Activated naive CD8-positive, alpha-beta T cell treated with anti-CD3 and anti-CD28 coated beads, Interleukin-2, amount 50 U/mL, for 24 hours (primary cell): ENCODE data around the gene CDC42EP1.
"Not testable (repeated sequence)": the region's sequence is repeated elsewhere in the genome, so short reads cannot be mapped to it uniquely, and the experiment has no call there.

Source experiments
- ATAC-seq: fragments of 150-1000 bp; cut with Tn5 transposase; one replicate; pipeline ENCODE4 v1.10.0; 2021
- DNase-seq: peaks from one replicate; pipeline ENCODE4 v3.0.0; 2021
- H3K27ac Mint-ChIP-seq: one replicate; pipeline ENCODE4 v1.8.0; 2021; ENCODE audit warnings: mild to moderate bottlenecking, mixed read lengths
- H3K27me3 Mint-ChIP-seq: one replicate; pipeline ENCODE4 v1.8.0; 2021; ENCODE audit warnings: mixed read lengths
- H3K36me3 Mint-ChIP-seq: one replicate; pipeline ENCODE4 v1.8.0; 2021; ENCODE audit warnings: low read depth, mixed read lengths
- H3K4me1 Mint-ChIP-seq: one replicate; pipeline ENCODE4 v1.8.0; 2021; ENCODE audit warnings: mixed read lengths
- H3K4me3 Mint-ChIP-seq: one replicate; pipeline ENCODE4 v1.8.0; 2021; ENCODE audit warnings: mild to moderate bottlenecking, moderate library complexity, mixed read lengths
- H3K9me3 Mint-ChIP-seq: one replicate; pipeline ENCODE4 v1.8.0; 2021; ENCODE audit warnings: mixed read lengths

Gene CDC42EP1

DNA sequence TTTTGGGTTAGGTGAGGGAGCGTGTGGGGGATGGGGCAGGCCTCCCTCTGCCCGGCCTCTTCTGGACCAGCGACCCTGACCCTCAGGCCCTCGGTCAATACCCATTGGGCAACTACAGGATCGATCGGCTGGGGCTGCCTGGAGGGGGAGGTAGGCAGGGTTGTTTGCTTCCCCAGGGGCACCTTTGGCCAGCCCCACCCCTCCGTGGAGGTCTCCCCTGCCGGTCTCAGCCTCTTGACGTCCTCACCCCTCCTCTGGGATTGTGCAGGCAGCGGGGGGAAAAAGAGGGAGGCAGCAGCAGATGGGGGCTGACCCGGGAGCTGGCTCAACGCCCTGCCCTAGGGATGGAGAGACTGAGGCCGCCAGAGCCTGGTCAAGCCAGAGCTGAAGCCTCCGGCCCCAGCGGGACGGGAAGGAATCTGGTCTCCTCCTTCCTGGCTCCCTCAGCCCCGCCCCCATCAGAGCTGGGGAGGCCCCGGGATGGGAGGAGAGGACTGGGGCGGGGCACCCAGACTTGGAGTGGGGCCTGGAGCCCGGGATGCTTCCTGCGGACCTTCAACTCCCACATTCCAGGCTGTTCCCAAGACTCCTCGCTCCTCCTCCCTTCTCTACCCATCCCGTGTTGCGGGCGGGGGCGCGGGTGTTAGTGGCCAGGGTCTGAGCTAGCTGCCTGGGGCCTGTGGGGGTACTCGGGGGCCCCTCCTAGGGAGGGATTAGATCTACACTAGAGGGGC, 14.4 kb upstream of the CDC42EP1 start:
- Mint-ChIP-seq H3K4me1 (peaks cover 21% of the 10 kb centered on the region), H3K9me3 (no peaks in the 10 kb centered on the region), H3K36me3 (no peaks in the 10 kb centered on the region), H3K27ac (no peak overlapping the region), H3K4me3 (no peak overlapping the region), H3K27me3 (peaks cover 18% of the 10 kb centered on the region)
- ATAC-seq (no peak), DNase-seq (no peak)

DNA sequence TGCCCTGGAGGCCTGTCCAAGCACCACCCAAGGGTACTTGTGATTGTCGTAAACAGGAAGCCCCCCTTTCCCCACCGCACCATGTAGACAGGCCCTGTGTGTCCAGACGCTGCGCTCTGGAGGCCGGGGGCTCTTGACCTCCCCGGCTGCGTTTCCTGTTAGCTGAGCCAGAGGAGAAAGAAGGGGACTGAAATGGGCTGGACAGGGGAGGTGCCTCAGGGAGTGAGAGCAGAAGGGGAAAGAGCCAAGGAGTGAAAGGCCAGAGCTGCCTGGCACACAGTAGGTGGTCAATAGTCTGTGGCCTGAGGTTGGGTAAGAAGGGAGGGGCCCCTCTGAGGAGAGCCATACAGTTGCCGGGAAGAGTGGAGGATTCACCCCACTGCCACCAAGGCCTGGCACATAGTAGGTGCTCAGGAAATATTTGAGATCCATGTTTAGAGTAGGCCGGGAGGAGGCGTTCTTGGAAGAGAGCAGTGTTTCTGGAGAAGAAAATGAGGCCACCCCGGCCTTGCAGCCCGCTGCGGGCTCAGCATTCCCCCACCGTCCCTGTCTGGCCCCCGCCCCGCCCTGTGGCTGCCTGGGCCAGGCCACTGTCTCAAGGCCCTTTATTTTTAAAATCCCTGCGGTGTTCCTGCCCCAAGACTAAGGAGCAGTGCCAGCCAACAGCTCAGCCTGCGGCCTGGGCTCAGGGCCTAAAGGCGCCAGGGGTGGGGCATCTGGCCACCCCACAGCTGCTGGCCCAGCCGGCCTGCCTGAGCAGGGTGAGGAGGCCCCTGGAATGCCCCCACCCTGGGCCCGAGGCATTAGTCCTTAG, 13.6 kb upstream of the CDC42EP1 start:
- DNase-seq (no peak), ATAC-seq (no peak)
- Mint-ChIP-seq H3K4me1 (peaks cover 15% of the 10 kb centered on the region), H3K4me3 (no peak overlapping the region), H3K36me3 (no peaks in the 10 kb centered on the region), H3K27ac (no peak overlapping the region), H3K9me3 (no peaks in the 10 kb centered on the region), H3K27me3 (peaks cover 17% of the 10 kb centered on the region)

DNA sequence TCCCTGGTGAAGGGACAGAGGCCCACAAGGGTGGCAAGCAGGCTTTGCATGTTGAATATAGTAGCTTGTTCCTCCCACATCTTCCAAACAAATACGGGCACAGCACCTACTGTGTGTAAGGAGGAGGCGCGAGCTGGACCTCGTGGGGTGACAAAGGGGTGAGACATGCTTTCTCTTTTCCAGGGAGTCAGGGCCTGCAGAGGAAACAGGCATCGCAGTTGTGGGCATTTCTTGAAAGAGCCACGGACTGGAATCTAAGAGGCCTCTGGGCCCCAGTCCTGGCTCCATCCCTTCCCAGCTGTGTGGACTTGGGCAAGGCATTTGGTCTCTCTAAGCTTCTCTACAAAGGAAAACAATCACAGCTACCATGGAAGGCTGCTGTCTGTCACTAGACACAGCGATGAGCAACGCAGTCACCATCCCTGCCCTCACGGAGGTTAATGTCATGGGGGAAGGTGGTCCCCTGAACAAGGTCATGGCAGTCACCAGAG, 13.0 kb upstream of the CDC42EP1 start:
- Mint-ChIP-seq H3K4me3 (no peak overlapping the region), H3K9me3 (no peaks in the 10 kb centered on the region), H3K4me1 (peaks cover 9% of the 10 kb centered on the region), H3K36me3 (no peaks in the 10 kb centered on the region), H3K27me3 (peaks cover 17% of the 10 kb centered on the region), H3K27ac (no peak overlapping the region)
- no peak for ATAC-seq
- no peak for DNase-seq

DNA sequence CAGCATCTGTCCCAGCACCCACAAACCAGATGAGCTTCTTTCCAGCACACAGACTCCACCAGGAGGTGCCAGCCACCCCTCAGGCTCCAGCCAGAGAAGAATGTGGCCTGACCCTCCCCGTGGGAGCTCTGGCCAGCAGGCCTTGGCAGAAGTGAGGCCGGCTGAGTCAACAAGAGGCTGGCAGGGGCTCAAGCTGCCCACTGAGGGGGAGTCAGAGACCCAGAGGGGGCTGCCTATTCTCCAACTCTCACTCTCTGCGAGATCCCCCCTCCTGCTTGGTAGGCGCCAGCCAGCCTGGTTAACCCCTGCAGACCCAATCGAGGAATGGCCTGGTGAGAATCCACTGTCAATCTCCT, 10.6 kb upstream of the CDC42EP1 start:
- Mint-ChIP-seq H3K4me1 (peaks cover 6% of the 10 kb centered on the region), H3K9me3 (no peaks in the 10 kb centered on the region), H3K36me3 (no peaks in the 10 kb centered on the region), H3K27ac (no peak overlapping the region), H3K4me3 (no peak overlapping the region), H3K27me3 (peaks cover 11% of the 10 kb centered on the region)
- DNase-seq (no peak), ATAC-seq (no peak)

DNA sequence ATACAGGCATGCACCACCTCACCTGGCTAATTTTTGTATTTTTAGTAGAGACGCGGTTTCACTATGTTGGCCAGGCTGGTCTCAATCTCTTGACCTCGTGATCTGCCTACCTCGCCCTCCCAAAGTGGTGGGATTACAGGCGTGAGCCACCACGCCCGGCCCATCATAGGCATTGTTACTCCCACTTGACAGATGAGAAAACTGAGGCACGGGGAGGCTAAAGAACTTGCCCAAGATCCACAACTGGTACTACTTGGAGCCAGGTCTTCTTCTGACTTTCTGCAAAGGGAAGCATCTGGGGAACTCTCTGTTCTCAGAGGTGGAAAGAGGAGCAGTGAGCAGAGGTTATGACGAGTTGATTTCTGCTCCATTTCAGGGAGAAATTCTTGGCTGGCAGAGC, 9.4 kb upstream of the CDC42EP1 start:
- not testable (repeated sequence) for H3K4me3 Mint-ChIP-seq, H3K9me3 Mint-ChIP-seq, DNase-seq, H3K36me3 Mint-ChIP-seq, ATAC-seq, H3K4me1 Mint-ChIP-seq, H3K27ac Mint-ChIP-seq
- H3K27me3 Mint-ChIP-seq, result peaks cover 12% of the 10 kb centered on the region

DNA sequence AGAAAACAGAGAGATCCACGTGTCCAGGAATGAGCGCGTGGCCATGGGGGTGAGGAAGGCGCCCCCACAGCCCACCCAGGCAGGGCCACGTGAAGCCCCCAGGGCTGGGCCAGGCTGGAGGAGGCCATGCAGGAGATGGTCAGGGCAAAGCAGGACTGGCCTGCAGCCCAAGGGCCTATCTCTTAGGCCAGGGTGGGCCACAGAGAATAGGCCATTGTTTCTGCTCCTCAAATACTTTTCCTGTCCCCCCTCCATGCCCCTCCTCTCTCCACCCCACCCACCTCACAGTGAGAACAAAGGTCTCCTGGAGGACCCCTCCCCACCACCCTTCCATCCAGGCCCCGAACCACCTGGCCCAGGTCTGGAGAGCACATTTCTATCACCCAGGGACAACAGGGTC, 8.3 kb upstream of the CDC42EP1 start:
- no peak overlapping the region for H3K27ac Mint-ChIP-seq
- no peak overlapping the region for H3K4me3 Mint-ChIP-seq
- H3K9me3 Mint-ChIP-seq, result no peaks in the 10 kb centered on the region
- peaks cover 17% of the 10 kb centered on the region for H3K27me3 Mint-ChIP-seq
- DNase-seq, result no peak
- no peak for ATAC-seq
- no peaks in the 10 kb centered on the region for H3K4me1 Mint-ChIP-seq
- H3K36me3 Mint-ChIP-seq, result no peaks in the 10 kb centered on the region

DNA sequence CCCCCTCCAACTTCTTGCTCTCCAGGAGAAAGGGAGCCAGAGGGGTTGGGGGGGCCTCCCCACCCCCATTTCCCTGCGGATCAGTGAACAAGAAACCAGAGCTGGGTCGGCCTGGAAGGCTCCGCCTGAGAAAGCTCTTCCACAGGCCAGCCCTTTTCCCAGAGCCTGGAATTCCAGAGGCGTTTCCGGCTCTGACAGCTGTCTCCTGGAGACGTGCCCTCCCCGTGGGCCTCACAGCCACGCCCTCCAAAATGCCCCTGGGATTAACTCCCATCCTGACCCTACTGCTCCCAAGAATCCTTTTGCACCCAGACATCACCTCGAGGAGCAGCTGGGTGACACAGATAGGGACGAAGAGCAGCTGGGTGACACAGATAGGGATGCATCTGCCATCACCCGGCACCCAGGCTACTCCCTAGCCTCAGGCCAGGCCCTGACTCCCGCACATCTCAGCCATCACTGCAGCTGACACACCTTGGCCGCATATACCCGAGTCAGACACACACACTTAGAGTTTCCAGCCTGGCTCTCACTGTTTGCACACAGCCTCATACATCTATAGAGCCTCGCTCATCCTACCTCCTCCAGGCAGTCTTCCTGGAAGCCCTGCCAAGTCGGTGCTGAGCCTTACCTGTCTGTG, 7.6 kb upstream of the CDC42EP1 start:
- Mint-ChIP-seq H3K36me3 (no peaks in the 10 kb centered on the region), H3K27ac (no peak overlapping the region), H3K4me1 (no peaks in the 10 kb centered on the region), H3K4me3 (no peak overlapping the region), H3K27me3 (peaks cover 20% of the 10 kb centered on the region), H3K9me3 (no peaks in the 10 kb centered on the region)
- no peak for DNase-seq
- ATAC-seq, result no peak

DNA sequence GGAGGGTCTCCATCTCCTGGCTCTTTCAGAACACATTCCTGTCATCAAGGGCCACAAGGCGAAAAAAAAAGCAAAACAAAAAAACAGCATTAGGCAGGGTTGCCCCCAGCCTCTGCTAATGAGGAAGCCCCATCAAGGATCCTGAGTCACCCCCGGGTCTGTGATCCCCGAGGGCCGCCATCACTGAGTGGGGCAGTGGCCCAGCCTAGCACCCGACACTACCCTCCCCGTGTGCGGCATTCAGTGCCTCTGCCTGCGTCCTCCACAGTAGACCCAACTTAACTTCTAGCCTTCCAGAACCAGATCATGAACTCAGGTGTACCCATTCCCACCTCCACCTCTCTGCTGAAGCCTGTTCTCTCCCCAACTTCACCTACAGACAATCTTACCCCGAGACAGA, 6.6 kb upstream of the CDC42EP1 start:
- Mint-ChIP-seq H3K27me3 (peaks cover 30% of the 10 kb centered on the region), H3K4me1 (no peaks in the 10 kb centered on the region), H3K27ac (no peak overlapping the region), H3K36me3 (no peaks in the 10 kb centered on the region), H3K9me3 (no peaks in the 10 kb centered on the region), H3K4me3 (no peak overlapping the region)
- ATAC-seq (no peak), DNase-seq (no peak)

DNA sequence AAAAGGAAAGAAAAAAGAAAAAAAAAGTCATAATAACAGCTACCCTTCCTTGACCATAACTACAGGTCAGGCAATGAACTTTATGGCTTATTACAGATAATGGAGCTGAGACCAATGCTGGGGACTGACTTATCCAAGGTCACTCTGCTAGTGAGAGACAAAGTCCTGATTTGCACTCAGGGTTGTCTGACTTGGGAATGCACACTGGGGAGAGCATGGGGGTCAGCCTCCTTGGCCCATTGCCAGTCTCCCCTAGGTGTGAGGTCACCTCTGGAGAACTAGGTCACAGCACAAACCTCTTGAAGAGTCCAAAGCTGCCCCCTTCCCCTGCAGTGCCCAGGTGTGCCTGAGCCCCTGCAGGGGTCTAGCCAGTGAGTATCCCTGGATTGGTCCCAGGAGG, 5.3 kb upstream of the CDC42EP1 start:
- ATAC-seq (no peak), DNase-seq (no peak)
- Mint-ChIP-seq H3K4me1 (no peaks in the 10 kb centered on the region), H3K36me3 (no peaks in the 10 kb centered on the region), H3K27me3 (peaks cover 41% of the 10 kb centered on the region), H3K27ac (no peak overlapping the region), H3K9me3 (no peaks in the 10 kb centered on the region), H3K4me3 (no peak overlapping the region)

DNA sequence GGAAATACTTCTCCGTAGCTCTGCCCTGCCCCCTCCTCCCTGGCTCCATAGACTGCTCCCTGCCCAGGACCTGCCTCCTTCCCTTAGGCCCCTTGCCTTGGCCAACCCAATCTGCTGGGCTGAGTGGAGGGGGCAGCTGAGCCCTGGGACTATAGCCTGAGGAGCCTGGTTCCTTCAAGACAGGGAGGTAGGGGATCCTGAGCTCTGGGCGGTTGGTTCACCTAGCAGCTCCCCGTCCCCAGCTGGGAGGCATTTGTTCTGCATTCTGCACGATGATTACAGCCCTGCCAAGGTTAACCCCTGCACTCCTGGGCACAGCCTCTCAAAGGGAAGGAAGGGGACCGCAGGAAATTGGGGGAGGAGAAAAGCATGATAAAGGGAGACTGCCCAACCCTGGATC, 3.6 kb upstream of the CDC42EP1 start:
- no peak overlapping the region for H3K4me3 Mint-ChIP-seq

DNA sequence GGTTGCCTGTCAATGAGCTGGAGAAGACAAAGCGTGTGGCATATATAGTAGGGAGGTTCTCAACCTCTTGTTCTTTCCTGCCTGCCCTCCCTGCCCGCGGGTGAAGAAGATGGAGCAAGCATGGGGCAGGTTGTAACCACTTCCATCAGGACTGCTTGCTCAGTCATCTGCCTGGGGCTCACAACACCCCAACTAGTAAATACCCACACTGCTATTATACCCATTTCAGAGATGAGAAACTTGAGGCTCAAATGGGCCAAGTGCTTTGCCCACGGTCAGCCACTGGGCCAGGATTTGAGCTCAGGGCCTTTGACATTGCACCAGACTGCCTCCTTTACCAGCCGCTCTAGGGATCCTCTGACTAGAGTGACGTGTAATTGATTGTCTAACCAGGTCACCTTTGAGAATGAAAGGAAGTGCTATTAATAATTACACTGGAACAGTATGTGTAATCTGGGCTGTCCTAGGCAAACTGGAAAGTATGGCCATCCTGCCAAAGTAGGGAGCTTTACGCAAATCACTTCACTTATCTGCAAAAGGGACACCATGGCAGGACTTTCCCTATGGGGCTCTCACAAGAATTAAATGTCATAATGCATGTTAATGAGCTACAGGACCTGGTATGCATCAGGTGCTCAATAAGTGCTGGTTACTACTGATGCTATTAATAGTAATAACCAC, 2.8 kb upstream of the CDC42EP1 start:
- Mint-ChIP-seq H3K4me3 (no peak overlapping the region), H3K27ac (no peak overlapping the region), H3K27me3 (peaks cover 55% of the 10 kb centered on the region), H3K9me3 (no peaks in the 10 kb centered on the region), H3K36me3 (no peaks in the 10 kb centered on the region), H3K4me1 (peaks cover 14% of the 10 kb centered on the region)
- DNase-seq (no peak), ATAC-seq (no peak)

More for the DNA sequence above, 3.6 kb upstream of the CDC42EP1 start:
- Mint-ChIP-seq H3K36me3 (no peaks in the 10 kb centered on the region), H3K27ac (no peak overlapping the region), H3K4me1 (peaks cover 7% of the 10 kb centered on the region), H3K27me3 (peaks cover 48% of the 10 kb centered on the region), H3K9me3 (no peaks in the 10 kb centered on the region)
- DNase-seq (no peak), ATAC-seq (no peak)

DNA sequence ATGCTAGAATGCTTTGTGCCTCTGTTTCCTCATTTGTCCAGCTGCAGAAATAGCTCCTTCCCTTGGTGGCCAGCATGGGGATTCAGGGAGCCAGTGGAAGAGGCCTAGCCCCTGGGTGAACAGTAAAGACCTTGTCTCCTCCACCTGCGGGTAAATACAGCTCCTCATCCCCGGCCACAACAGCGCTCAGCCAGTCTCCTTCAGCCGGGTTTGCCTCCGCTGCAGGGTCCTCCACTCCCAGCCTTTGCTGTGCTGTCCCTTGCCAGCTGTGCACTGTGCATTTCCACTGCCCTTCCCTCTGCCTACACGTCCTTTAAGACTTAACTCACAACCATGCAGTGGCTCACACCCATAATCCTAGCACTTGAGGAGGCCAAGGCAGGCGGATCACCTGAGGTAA, 1.5 kb upstream of the CDC42EP1 start:
- Mint-ChIP-seq H3K4me3 (no peak overlapping the region), H3K9me3 (no peaks in the 10 kb centered on the region), H3K27ac (no peak overlapping the region), H3K27me3 (peaks cover 63% of the 10 kb centered on the region), H3K36me3 (no peaks in the 10 kb centered on the region), H3K4me1 (peaks cover 19% of the 10 kb centered on the region)
- ATAC-seq (no peak), DNase-seq (no peak)

DNA sequence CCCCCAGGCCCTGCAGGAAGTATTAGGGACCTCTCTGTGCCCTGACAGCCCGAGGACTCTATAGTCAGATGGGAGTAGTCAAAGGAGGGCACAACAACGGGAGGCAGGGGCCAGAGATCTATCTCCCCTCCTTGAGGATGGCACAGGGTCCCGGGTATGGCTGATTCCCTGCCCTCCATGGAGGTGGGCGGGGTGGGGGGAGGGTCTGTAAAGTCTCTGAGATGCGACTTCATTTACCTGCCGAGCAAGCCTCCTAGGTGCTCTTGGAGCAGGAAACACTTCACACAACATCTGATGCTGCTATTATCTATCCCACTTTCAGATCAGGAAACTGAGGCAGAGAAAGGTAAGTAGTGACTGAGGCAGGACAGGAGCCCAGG, 769 bp upstream of the CDC42EP1 start:
- Mint-ChIP-seq H3K36me3 (no peaks in the 10 kb centered on the region), H3K4me1 (peaks cover 19% of the 10 kb centered on the region), H3K4me3 (no peak overlapping the region), H3K27ac (no peak overlapping the region), H3K27me3 (peaks cover 63% of the 10 kb centered on the region), H3K9me3 (no peaks in the 10 kb centered on the region)
- ATAC-seq (no peak), DNase-seq (no peak)

DNA sequence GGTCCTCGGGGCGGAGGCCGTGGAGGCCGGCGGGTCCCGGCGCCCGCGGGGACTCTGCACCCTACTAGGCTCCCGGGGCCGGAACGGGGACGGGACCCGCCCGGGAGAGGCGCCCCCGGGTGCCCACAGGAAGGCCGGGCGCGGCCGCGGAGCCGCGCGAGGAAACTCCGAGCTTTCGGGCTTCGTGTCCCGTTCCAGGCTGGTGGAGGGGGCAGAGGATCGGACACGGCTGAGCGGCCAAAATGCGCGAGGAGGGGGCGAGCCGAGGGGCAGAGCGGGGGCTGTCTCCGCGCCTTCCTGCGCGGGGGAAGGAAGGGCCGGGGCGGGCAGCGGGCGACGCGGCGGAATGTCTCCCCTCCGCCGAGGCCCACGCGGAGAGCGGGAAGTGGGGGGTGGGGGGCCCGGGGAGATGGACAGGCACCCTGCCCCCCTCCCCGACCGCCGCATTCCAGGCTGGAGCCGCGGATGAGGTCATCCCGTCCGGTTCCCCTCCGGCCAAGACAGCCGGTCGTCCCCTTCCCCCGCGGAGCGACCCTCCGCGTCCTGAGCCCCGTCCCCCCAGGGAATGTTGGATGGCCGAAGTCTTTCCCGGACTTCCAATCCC, 430 bp downstream of the CDC42EP1 start:
- no peaks in the 10 kb centered on the region for H3K9me3 Mint-ChIP-seq
- no peaks in the 10 kb centered on the region for H3K36me3 Mint-ChIP-seq
- no peak for ATAC-seq
- H3K27ac Mint-ChIP-seq, result no peak overlapping the region
- H3K27me3 Mint-ChIP-seq, result peaks cover 67% of the 10 kb centered on the region
- H3K4me3 Mint-ChIP-seq, result no peak overlapping the region
- DNase-seq, result no peak
- peaks cover 20% of the 10 kb centered on the region for H3K4me1 Mint-ChIP-seq
